Muscle layer of duodenum (tissue), 2 donors: Measurements from ENCODE around the gene UGT1A1.

ENCODE experiments used
- H3K27ac ChIP-seq: one replicate; pipeline ENCODE4 v1.7.0; 2013; ENCODE audit warnings: mild to moderate bottlenecking, low read length
- H3K27me3 ChIP-seq: one replicate; pipeline ENCODE4 v1.7.0; 2013; ENCODE audit warnings: low read depth, mild to moderate bottlenecking, control low read depth, low read length
- H3K36me3 ChIP-seq, 2 donors: one replicate each; pipeline ENCODE4 v1.7.0; 2013; ENCODE audit warnings: low read length in 2 of 2, control low read depth in 1 of 2, mild to moderate bottlenecking in 1 of 2; ENCODE audit not compliant: insufficient read depth in 2 of 2, control insufficient read depth in 1 of 2
- H3K4me1 ChIP-seq, 2 donors: one replicate each; pipeline ENCODE4 v1.7.0; 2013; ENCODE audit warnings: low read length in 2 of 2, mild to moderate bottlenecking in 2 of 2, control low read depth in 1 of 2, moderate library complexity in 1 of 2; ENCODE audit not compliant: insufficient read depth in 2 of 2, control insufficient read depth in 1 of 2
- H3K4me3 ChIP-seq, 2 donors: one replicate each; pipeline ENCODE4 v1.7.0; 2013; ENCODE audit warnings: low read length in 2 of 2, low read depth in 1 of 2, mild to moderate bottlenecking in 1 of 2
- H3K9me3 ChIP-seq, 2 donors: one replicate each; pipeline ENCODE4 v1.7.0; 2013; ENCODE audit warnings: low read length in 2 of 2, control low read depth in 1 of 2, mild to moderate bottlenecking in 1 of 2; ENCODE audit not compliant: control insufficient read depth in 1 of 2
- donor health status: healthy.

UGT1A1 gene

DNA sequence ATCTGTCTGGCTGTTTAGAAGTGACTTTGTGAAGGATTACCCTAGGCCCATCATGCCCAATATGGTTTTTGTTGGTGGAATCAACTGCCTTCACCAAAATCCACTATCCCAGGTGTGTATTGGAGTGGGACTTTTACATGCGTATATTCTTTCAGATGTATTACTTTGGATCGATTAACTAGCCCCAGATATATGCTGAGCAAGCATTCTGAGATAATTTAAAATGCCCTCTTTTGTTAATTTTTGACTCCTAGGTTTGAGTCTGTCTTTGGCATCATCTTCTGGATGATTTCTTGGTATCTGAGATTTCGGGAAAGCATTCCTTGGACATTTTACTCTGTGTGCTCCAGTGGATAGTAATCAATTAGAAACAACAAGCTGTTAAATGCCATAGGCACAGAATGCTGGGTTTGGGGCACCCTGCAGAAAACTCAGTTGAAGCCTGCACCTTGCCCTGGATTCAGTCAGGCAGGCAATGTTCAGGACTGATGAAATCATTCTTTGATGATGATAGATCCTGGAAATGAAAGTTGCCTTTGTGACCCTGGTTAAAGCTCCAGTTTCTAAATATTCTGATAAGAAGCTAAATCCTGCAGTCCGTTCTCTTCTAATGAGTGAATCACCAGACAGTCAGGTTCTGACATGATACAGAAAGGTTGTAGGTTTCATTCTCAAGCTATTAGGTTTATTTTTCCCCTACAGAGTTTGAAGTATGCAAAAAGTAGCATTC is 1.1 kb downstream of the UGT1A1 start:
- no peak overlapping the region for H3K4me3 ChIP-seq
- H3K27ac ChIP-seq = no peak overlapping the region
- no peaks in the 10 kb centered on the region for H3K27me3 ChIP-seq
- H3K9me3 ChIP-seq = no peaks in the 10 kb centered on the region
- H3K4me1 ChIP-seq = peaks cover 0 to 3% of the 10 kb centered on the region in 2 donors
- H3K36me3 ChIP-seq = no peaks in the 10 kb centered on the region

DNA sequence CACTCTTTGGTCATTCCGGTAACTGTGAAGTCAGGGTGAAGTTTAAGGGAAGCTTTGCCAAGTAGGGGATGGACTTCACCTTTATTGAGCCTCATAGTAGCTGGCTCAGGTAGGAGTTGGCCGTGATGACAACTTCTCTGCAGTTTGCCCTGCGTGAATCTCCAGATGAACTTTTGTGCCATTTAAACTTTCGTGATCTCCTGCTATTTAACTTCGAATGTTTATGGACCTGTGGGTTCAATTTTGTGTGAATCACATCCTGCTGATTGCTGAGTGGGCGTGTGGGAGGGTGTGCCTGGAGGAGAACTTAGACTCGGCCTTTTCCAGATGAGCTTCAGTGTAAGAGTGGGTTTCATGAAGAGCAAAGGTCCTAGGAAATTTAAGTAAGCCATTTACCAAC is 4.2 kb downstream of the UGT1A1 start:
- H3K36me3 ChIP-seq = no peaks in the 10 kb centered on the region
- no peaks in the 10 kb centered on the region for H3K9me3 ChIP-seq
- H3K4me3 ChIP-seq = no peak overlapping the region
- H3K4me1 ChIP-seq = peaks cover 0 to 3% of the 10 kb centered on the region in 2 donors
- no peak overlapping the region for H3K27ac ChIP-seq
- H3K27me3 ChIP-seq = no peaks in the 10 kb centered on the region

DNA sequence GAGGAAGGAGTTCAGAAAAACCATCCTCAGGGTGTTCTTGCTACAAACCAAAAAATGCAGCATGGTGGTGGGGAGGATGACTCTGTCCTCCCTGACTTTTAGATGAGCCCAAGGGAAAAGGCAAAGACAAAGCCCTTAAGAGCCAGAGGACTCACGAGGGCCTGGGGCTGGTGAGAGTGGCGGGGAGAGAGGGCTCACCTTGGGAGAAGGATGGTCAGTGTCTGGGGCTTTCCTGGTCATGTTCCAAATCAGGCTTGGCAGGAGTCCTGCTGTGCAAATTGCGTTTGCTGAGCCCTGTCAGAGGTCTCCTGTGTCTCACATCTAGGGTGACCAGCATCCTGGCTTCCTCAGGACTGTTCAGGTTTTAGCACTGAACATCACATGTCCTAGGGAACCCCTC is 4.7 kb downstream of the UGT1A1 start:
- Histone ChIP-seq H3K36me3 (no peaks in the 10 kb centered on the region), H3K27me3 (no peaks in the 10 kb centered on the region), H3K4me1 (peaks cover 0 to 3% of the 10 kb centered on the region in 2 donors), H3K4me3 (no peak overlapping the region), H3K9me3 (no peaks in the 10 kb centered on the region), H3K27ac (no peak overlapping the region)

DNA sequence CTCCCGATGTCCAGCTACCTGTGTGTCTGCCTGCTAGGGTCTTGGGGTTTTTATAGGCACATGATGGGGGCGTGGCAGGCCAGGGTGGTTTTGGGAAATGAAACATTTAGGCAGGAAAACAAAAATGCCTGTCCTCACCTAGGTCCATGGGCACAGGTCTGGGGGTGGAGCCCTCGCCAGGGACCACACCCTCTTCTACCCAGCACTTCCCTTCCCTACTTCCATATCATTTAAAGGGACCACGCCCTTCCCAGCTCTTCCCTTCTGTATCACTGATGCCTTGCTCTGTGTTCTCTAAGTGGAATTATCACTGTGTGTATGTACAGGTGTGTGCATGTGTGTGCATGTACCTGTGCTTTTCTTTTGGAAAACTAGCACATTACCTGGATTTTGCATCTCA is 6.3 kb downstream of the UGT1A1 start:
- Histone ChIP-seq H3K4me1 (no peaks in the 10 kb centered on the region), H3K4me3 (no peak overlapping the region), H3K36me3 (no peaks in the 10 kb centered on the region), H3K27me3 (no peaks in the 10 kb centered on the region), H3K9me3 (no peaks in the 10 kb centered on the region), H3K27ac (no peak overlapping the region)

DNA sequence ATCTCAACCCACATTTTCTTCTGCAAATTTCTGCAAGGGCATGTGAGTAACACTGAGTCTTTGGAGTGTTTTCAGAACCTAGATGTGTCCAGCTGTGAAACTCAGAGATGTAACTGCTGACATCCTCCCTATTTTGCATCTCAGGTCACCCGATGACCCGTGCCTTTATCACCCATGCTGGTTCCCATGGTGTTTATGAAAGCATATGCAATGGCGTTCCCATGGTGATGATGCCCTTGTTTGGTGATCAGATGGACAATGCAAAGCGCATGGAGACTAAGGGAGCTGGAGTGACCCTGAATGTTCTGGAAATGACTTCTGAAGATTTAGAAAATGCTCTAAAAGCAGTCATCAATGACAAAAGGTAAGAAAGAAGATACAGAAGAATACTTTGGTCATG is 8.0 kb downstream of the UGT1A1 start:
- H3K9me3 ChIP-seq = no peaks in the 10 kb centered on the region
- H3K4me3 ChIP-seq = no peak overlapping the region
- H3K27ac ChIP-seq = no peak overlapping the region
- H3K27me3 ChIP-seq = no peaks in the 10 kb centered on the region
- no peaks in the 10 kb centered on the region for H3K4me1 ChIP-seq
- H3K36me3 ChIP-seq = no peaks in the 10 kb centered on the region

DNA sequence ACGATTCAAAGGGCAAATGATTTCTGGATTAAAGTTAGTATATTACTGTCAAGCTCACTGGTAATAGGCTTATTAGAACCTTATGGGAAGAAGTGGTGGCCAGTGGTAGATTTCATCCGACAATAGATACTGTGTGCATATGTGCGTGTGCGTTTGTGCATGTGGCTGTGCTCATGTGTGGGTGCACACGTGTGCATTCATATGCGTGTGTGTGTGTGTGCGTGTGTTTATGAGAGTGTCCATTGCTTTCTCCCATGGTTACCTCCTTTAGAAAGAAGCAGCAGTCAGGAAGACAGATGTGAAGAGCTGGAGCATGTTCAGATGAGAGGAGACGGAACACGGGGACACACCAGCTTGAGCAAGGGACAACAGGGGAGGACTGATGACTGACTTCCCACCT is 9.2 kb downstream of the UGT1A1 start:
- H3K4me3 ChIP-seq = no peak overlapping the region
- H3K4me1 ChIP-seq = no peaks in the 10 kb centered on the region
- no peaks in the 10 kb centered on the region for H3K36me3 ChIP-seq
- no peak overlapping the region for H3K27ac ChIP-seq
- no peaks in the 10 kb centered on the region for H3K9me3 ChIP-seq
- no peaks in the 10 kb centered on the region for H3K27me3 ChIP-seq

DNA sequence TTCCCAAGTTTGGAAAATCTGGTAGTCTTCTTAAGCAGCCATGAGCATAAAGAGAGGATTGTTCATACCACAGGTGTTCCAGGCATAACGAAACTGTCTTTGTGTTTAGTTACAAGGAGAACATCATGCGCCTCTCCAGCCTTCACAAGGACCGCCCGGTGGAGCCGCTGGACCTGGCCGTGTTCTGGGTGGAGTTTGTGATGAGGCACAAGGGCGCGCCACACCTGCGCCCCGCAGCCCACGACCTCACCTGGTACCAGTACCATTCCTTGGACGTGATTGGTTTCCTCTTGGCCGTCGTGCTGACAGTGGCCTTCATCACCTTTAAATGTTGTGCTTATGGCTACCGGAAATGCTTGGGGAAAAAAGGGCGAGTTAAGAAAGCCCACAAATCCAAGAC is 12.1 kb downstream of the UGT1A1 start:
- H3K36me3 ChIP-seq = no peaks in the 10 kb centered on the region
- no peak overlapping the region for H3K4me3 ChIP-seq
- no peak overlapping the region for H3K27ac ChIP-seq
- peaks cover 0 to 5% of the 10 kb centered on the region in 2 donors for H3K9me3 ChIP-seq
- H3K27me3 ChIP-seq = no peaks in the 10 kb centered on the region
- H3K4me1 ChIP-seq = no peaks in the 10 kb centered on the region

DNA sequence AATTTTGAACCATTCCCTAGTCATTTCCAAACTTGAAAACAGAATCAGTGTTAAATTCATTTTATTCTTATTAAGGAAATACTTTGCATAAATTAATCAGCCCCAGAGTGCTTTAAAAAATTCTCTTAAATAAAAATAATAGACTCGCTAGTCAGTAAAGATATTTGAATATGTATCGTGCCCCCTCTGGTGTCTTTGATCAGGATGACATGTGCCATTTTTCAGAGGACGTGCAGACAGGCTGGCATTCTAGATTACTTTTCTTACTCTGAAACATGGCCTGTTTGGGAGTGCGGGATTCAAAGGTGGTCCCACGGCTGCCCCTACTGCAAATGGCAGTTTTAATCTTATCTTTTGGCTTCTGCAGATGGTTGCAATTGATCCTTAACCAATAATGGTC is 12.5 kb downstream of the UGT1A1 start:
- Histone ChIP-seq H3K36me3 (no peaks in the 10 kb centered on the region), H3K4me3 (no peak overlapping the region), H3K4me1 (no peaks in the 10 kb centered on the region)

DNA sequence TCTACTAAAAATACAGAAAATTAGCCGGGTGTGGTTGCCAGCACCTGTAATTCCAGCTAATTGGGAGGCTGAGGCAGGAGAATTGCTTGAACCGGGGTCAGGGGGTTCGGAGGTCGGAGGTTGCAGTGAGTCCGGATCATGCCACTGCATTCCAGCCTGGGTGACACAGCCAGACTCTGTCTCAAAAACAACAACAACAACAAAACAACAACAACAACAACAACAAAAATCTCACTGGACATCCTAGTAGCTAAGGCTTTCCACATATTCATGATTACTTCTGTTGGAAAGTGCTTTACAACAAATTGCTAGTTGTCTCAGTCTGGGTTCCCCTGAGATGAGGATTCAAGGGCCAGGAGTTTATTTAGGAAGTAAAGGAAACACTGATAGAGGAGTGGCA is 13.8 kb downstream of the UGT1A1 start:
- Histone ChIP-seq H3K4me3 (no peak overlapping the region), H3K4me1 (no peaks in the 10 kb centered on the region), H3K36me3 (no peaks in the 10 kb centered on the region), H3K27me3 (no peaks in the 10 kb centered on the region), H3K9me3 (peaks cover 0 to 7% of the 10 kb centered on the region in 2 donors), H3K27ac (no peak overlapping the region)

More for the DNA sequence above, 12.5 kb downstream of the UGT1A1 start:
- Histone ChIP-seq H3K27me3 (no peaks in the 10 kb centered on the region), H3K9me3 (peaks cover 0 to 7% of the 10 kb centered on the region in 2 donors), H3K27ac (no peak overlapping the region)

DNA sequence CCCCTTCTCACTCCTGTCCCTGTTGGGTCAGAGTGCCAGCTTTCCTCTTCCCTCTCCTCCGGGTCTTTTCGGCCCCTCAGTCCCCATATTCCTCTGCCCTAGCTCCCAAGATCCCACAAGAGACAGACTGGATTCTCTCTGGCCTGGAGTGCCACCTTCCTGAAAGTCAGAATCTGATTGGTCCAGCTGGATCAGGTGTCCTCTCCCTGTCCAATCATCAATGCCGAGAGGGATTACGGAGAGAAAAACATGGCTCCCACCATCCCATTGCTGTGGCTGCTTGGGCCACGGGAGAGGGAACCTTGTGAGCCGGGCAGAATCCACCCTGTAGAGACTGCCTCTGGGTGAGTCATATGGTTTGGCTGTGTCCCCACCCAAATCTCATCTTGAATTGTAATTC is 15.3 kb downstream of the UGT1A1 start:
- Histone ChIP-seq H3K36me3 (no peaks in the 10 kb centered on the region), H3K4me1 (no peaks in the 10 kb centered on the region), H3K27ac (no peak overlapping the region), H3K27me3 (no peaks in the 10 kb centered on the region), H3K4me3 (no peak overlapping the region), H3K9me3 (peaks cover 0 to 7% of the 10 kb centered on the region in 2 donors)

DNA sequence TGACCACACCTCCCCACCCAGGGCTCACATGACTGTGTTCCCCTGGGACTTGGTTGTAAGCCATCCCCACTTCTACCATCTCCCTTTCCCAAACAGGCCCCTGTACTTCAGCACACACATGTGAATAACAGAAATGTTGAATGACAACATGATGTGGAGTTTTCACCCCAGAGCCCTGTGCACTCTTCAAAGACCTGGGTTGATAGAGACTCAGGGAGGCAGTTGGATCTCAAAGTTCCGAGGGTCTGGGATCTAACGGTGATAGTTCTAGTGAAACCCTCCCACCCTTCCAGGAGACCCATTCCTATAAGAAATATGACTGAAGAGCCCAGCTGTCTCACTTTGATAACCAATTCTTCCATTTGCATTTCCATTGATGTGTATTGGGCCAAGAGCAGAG is 18.0 kb downstream of the UGT1A1 start, which contains the start of gene MROH2A:
TSS of gene MROH2A (plus strand) at position 301 of the 400 bp plus-strand sequence. CDS start 1,029 bp downstream, outside the sequence.
- H3K4me3 ChIP-seq = no peak within 1 kb of the TSS
- no peaks in the 10 kb centered on the region for H3K27me3 ChIP-seq
- peaks cover 0 to 7% of the 10 kb centered on the region in 2 donors for H3K9me3 ChIP-seq
- H3K4me1 ChIP-seq = no peaks in the 10 kb centered on the region
- no peaks in the 10 kb centered on the region for H3K36me3 ChIP-seq
- no peak within 1 kb of the TSS for H3K27ac ChIP-seq

DNA sequence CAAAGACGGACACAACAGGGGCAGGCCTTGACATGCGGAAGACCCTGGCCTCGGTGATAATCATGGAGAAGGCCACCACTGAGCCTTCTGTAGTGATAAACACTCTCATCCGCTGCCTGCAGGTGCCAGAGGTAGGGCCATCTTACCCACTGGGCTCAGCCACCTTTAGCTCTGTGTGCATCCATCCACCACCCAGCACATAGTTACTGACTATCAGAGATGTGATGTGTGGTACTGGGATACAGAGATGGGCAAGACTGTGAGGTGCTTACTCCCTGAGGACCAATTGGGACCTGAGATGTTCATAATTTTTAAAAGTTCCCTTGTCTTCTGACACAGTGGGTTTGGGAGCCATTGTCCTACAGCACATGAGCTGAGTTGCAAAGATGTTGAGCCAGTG is 19.7 kb downstream of the UGT1A1 start:
- H3K4me3 ChIP-seq = no peak overlapping the region
- H3K4me1 ChIP-seq = no peaks in the 10 kb centered on the region
- peaks cover 0 to 7% of the 10 kb centered on the region in 2 donors for H3K9me3 ChIP-seq
- H3K27ac ChIP-seq = no peak overlapping the region
- H3K27me3 ChIP-seq = no peaks in the 10 kb centered on the region
- no peaks in the 10 kb centered on the region for H3K36me3 ChIP-seq
